ENCODE results near the gene PNMA6E. TPM values are rescaled to one million over a fixed set of nuclear protein-coding genes. Genes with fewer than 3 reads are reported as not detected.

The PNMA6E gene
- total RNA-seq, 1 experiment from 2014 or later: not detected

DNA sequence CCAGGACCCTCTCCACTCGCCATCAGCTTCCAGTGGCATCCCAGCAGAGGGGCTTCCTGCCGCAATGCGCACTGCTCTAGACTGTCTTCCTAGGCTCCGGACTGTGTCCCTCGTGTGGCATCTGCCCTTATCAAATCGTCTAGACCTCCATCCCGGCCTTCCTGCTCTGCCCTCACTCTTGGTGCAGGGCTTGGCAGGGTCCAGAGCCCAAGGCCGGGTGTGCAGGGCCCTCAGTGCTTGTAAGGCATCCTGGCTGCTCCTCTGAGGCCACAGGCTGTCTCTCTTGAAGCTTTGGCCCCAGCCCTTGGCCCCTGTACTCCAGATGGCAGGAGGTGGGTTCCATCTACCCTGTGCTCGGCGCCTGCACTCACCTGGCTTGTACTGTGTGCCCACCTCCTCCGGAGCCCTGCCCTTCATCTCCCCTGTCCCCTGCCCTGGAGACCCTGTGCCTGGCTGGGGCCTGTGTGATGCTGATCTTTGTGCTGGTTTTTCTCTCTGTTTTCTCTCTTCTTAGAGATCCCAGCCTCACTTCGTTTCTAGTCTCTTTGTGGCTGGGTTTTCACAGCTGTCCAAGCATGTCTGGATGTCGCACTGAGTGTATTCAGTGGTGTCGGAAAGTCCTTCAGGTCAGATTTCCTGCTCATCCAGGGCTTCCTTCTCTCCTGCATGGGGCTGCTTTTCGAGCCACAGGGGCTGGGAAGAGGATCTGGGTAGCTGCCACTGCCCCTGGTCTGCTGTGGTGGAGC is 48.4 kb upstream of the PNMA6E start:
- Histone ChIP-seq H3K9me3 (no peaks in the 10 kb centered on the region), H3K27me3 (replicated peaks; ENCODE audit: control insufficient read depth, insufficient read depth, low read length) (no peaks in the 10 kb centered on the region), H3K4me3 (ENCODE audit: low read depth, low read length) (no peak overlapping the region), H3K36me3 (ENCODE audit: control insufficient read depth, insufficient read depth, low read length) (no peaks in the 10 kb centered on the region), H3K4me1 (no peaks in the 10 kb centered on the region)
- Mint-ChIP-seq H3K4me1 (ENCODE audit: low read depth, unreplicated experiment) (no peaks in the 10 kb centered on the region), H3K27ac (ENCODE audit: unreplicated experiment) (no peak overlapping the region), H3K9me3 (ENCODE audit: unreplicated experiment) (no peaks in the 10 kb centered on the region), H3K27me3 (ENCODE audit: insufficient read depth, unreplicated experiment) (no peaks in the 10 kb centered on the region), H3K36me3 (ENCODE audit: insufficient read depth, unreplicated experiment) (peaks cover 10% of the 10 kb centered on the region), H3K4me3 (ENCODE audit: unreplicated experiment) (no peak overlapping the region)
- no peak for TF ChIP-seq CTCF (IDR thresholded peaks at IDR 0.05; ENCODE audit: insufficient read depth in 1 of 2, low read depth in 1 of 2, low read length in 1 of 2, severe bottlenecking in 1 of 2, unreplicated experiment in 1 of 2)
- BruUV-seq (replicated peaks): no TSS peak
- no peak for DNase-seq
- ChIA-PET CTCF (no interaction called here), POLR2A (no interaction called here)
- intact Hi-C loops (cut with micrococcal nuclease; ENCODE audit: unreplicated experiment): no loop called here

GRCh38 chrX:153448556-153449367 is 47.6 kb upstream of the PNMA6E start:
- intact Hi-C loops (cut with micrococcal nuclease; ENCODE audit: unreplicated experiment): no loop called here
- Mint-ChIP-seq H3K27me3 (ENCODE audit: insufficient read depth, unreplicated experiment) (no peaks in the 10 kb centered on the region), H3K4me1 (ENCODE audit: low read depth, unreplicated experiment) (no peaks in the 10 kb centered on the region), H3K4me3 (ENCODE audit: unreplicated experiment) (no peak overlapping the region), H3K9me3 (ENCODE audit: unreplicated experiment) (no peaks in the 10 kb centered on the region), H3K27ac (ENCODE audit: unreplicated experiment) (no peak overlapping the region), H3K36me3 (ENCODE audit: insufficient read depth, unreplicated experiment) (peaks cover 11% of the 10 kb centered on the region)
- no TSS peak for BruUV-seq (replicated peaks)
- DNase-seq: no peak
- Histone ChIP-seq H3K4me3 (ENCODE audit: low read depth, low read length) (no peak overlapping the region), H3K4me1 (no peaks in the 10 kb centered on the region), H3K27me3 (replicated peaks; ENCODE audit: control insufficient read depth, insufficient read depth, low read length) (no peaks in the 10 kb centered on the region), H3K9me3 (no peaks in the 10 kb centered on the region), H3K36me3 (ENCODE audit: control insufficient read depth, insufficient read depth, low read length) (no peaks in the 10 kb centered on the region)
- no peak for TF ChIP-seq CTCF (IDR thresholded peaks at IDR 0.05; ENCODE audit: insufficient read depth in 1 of 2, low read depth in 1 of 2, low read length in 1 of 2, severe bottlenecking in 1 of 2, unreplicated experiment in 1 of 2)
- POLR2A ChIA-PET: no interaction called here
- CTCF ChIA-PET: no interaction called here

DNA sequence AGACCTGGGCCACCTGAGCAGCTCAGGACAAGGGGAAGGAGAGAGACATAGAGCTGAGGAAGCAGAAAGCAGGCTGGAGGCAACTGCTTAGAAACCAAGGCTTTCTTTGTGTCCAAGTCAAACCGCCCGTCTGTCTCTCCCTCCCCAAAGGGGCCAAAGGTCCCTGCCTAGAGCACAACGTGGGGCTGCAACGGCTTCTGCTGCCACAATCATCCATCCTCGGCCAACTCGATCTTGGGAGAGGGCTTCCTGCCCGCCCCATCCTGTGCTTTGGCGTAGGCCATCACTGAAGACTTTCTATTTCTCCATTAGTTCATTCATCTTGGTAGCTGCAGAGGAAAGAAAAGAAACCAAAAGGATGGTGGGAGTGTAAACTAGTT is 46.4 kb upstream of the PNMA6E start:
- no peaks in the 10 kb centered on the region for H3K9me3 ChIP-seq
- no peaks in the 10 kb centered on the region for H3K4me1 Mint-ChIP-seq (ENCODE audit: low read depth, unreplicated experiment)
- H3K36me3 Mint-ChIP-seq (ENCODE audit: insufficient read depth, unreplicated experiment): peaks cover 20% of the 10 kb centered on the region
- no peak for TF ChIP-seq CTCF (IDR thresholded peaks at IDR 0.05; ENCODE audit: insufficient read depth in 1 of 2, low read depth in 1 of 2, low read length in 1 of 2, severe bottlenecking in 1 of 2, unreplicated experiment in 1 of 2)
- BruUV-seq (replicated peaks): no TSS peak
- H3K27me3 ChIP-seq (replicated peaks; ENCODE audit: control insufficient read depth, insufficient read depth, low read length): no peaks in the 10 kb centered on the region
- ChIA-PET POLR2A (no interaction called here), CTCF (no interaction called here)
- no peak overlapping the region for H3K4me3 Mint-ChIP-seq (ENCODE audit: unreplicated experiment)
- H3K4me3 ChIP-seq (ENCODE audit: low read depth, low read length): no peak overlapping the region
- no peak overlapping the region for H3K27ac Mint-ChIP-seq (ENCODE audit: unreplicated experiment)
- no peak for DNase-seq
- H3K9me3 Mint-ChIP-seq (ENCODE audit: unreplicated experiment): no peaks in the 10 kb centered on the region
- intact Hi-C loops (cut with micrococcal nuclease; ENCODE audit: unreplicated experiment): no loop called here
- no peaks in the 10 kb centered on the region for H3K36me3 ChIP-seq (ENCODE audit: control insufficient read depth, insufficient read depth, low read length)
- H3K4me1 ChIP-seq: no peaks in the 10 kb centered on the region
- no peaks in the 10 kb centered on the region for H3K27me3 Mint-ChIP-seq (ENCODE audit: insufficient read depth, unreplicated experiment)

Data from Caco-2 (cell line).